Stimulated activated naive CD8-positive, alpha-beta T cell treated with anti-CD3 and anti-CD28 coated beads, Interleukin-15, Interleukin-2, amounts not matched to agents 100 ng/mL and 50 ng/mL, for 24 hours (primary cell): Measurements from ENCODE around the gene TMEM219.

Experiments
- H3K27ac Mint-ChIP-seq: one replicate; pipeline ENCODE4 v1.8.0; 2021; ENCODE audit warnings: mild to moderate bottlenecking, mixed read lengths
- H3K27me3 Mint-ChIP-seq: one replicate; pipeline ENCODE4 v1.8.0; 2021; ENCODE audit warnings: mixed read lengths
- H3K36me3 Mint-ChIP-seq: one replicate; pipeline ENCODE4 v1.8.0; 2021; ENCODE audit warnings: low read depth, mixed read lengths
- H3K4me1 Mint-ChIP-seq: one replicate; pipeline ENCODE4 v1.8.0; 2021; ENCODE audit warnings: low read depth, mixed read lengths
- H3K4me3 Mint-ChIP-seq: one replicate; pipeline ENCODE4 v1.8.0; 2021; ENCODE audit warnings: mild to moderate bottlenecking, mixed read lengths
- H3K9me3 Mint-ChIP-seq: one replicate; pipeline ENCODE4 v1.8.0; 2021; ENCODE audit warnings: mixed read lengths

The TMEM219 gene

DNA sequence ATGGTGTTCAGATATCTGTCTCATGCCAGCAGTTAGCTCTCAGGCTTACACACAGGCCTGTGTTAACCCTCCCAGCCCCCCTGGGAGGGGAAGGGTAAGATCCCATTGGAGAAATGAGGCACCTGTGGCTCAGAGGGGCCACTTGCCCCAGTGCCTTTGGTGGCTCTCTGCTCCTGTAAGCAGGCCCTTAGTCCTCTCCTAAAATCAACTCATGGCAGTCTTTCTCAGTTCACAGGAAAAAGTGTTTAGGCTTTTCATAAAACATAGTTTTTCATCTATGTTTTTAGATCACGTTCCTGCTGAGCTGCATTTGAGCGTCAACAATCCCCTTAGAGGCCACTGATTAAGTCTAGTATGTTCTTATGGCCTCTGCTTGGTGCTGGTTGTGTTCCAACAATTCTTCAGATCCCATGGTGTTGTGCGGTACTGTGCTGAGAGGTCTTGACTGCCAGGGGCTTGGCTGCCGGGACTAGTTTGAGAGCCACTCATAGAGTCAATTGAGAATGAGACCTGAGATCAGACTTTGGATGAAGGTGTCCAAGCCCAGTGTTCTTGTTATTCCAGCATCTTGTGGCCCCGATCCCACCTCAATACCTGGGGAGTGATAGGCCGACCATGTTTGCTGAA is 22.4 kb downstream of the TMEM219 start:
- Mint-ChIP-seq H3K4me1 (no peaks in the 10 kb centered on the region), H3K27ac (no peak overlapping the region), H3K9me3 (no peaks in the 10 kb centered on the region), H3K4me3 (no peak overlapping the region), H3K36me3 (peaks cover 66% of the 10 kb centered on the region), H3K27me3 (no peaks in the 10 kb centered on the region)

DNA sequence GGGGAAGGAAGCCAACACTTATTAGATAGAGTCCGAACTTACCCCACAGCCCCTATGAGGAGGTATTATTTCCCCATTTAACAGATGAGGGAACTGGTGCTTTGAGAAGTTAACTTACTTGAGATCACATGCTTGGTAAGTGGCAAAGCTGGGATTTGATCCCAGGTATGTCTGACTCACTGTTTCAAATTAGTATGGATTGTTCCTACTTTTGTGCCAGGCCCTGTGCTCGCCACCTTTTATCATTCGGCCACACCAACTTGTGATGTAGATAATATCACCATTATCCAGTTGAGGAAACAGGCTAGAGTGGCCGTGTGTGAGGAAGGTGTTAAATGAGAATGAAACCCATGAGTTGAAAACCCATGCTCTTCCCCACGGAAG is 22.9 kb downstream of the TMEM219 start:
- Mint-ChIP-seq H3K4me1 (no peaks in the 10 kb centered on the region), H3K9me3 (no peaks in the 10 kb centered on the region), H3K36me3 (peaks cover 65% of the 10 kb centered on the region), H3K27me3 (no peaks in the 10 kb centered on the region), H3K27ac (no peak overlapping the region), H3K4me3 (no peak overlapping the region)

DNA sequence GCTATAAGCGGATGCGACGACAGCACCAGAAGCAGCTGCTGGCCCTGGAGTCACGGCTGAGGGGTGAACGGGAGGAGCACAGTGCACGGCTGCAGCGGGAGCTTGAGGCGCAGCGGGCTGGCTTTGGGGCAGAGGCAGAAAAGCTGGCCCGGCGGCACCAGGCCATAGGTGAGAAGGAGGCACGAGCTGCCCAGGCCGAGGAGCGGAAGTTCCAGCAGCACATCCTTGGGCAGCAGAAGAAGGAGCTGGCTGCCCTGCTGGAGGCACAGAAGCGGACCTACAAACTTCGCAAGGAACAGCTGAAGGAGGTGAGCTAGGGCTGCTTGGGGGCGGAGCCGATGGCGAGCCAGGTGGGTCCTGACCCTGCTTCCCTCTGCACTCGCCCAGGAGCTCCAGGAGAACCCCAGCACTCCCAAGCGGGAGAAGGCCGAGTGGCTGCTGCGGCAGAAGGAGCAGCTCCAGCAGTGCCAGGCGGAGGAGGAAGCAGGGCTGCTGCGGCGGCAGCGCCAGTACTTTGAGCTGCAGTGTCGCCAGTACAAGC is 23.5 kb downstream of the TMEM219 start:
- no peak overlapping the region for H3K4me3 Mint-ChIP-seq
- H3K27me3 Mint-ChIP-seq: no peaks in the 10 kb centered on the region
- no peak overlapping the region for H3K27ac Mint-ChIP-seq
- H3K36me3 Mint-ChIP-seq: peaks cover 67% of the 10 kb centered on the region
- H3K4me1 Mint-ChIP-seq: no peaks in the 10 kb centered on the region
- H3K9me3 Mint-ChIP-seq: no peaks in the 10 kb centered on the region

GRCh38 chr16:29986231-29986630 is 24.4 kb downstream of the TMEM219 start:
- Mint-ChIP-seq H3K4me3 (no peak overlapping the region), H3K27me3 (no peaks in the 10 kb centered on the region), H3K27ac (no peak overlapping the region), H3K4me1 (no peaks in the 10 kb centered on the region), H3K36me3 (peaks cover 64% of the 10 kb centered on the region), H3K9me3 (no peaks in the 10 kb centered on the region)

- Mint-ChIP-seq H3K27me3 (no peaks in the 10 kb centered on the region), H3K36me3 (peaks cover 61% of the 10 kb centered on the region), H3K4me3 (no peak overlapping the region), H3K4me1 (no peaks in the 10 kb centered on the region), H3K27ac (no peak overlapping the region), H3K9me3 (no peaks in the 10 kb centered on the region)
Measured at GRCh38 chr16:29986931-29987330, 25.1 kb downstream of the TMEM219 start.

GRCh38 chr16:29987371-29988085 is 25.6 kb downstream of the TMEM219 start:
- peaks cover 57% of the 10 kb centered on the region for H3K36me3 Mint-ChIP-seq

DNA sequence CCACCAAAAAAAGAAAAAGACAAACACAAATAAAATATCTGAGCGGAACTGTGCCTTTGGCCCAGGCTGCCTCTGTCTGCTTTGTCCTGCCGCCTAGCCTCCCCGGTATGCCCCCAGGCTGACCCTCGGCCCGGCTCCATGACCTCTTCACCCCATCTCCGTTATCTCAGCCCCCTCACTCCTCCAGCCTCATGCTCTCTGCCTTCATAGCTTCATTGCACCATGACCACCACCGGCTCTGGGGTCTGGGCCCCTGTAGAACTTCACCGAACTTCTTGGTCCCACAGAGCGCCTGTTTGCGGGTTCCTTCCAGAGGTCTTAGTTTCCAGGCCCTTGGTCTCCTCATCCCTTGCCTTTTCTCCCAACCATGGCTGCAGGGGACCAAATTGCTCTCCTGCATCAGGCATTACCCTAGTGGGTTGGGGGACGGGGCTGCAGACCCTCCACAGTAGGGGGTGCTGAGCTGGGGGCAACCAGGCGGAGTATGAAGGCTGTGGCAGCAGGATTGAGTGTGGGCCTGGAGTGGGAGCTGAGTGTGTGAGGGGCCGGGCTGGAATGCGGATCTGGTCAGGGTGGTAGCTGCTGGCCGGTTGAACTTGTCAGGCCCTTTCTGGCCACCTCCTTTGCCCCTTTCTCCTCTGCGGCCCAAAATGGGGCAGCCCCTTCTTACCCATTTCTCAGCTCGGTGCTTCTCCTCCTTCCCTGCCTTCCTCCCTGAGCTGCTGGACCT is 26.6 kb downstream of the TMEM219 start:
- no peaks in the 10 kb centered on the region for H3K9me3 Mint-ChIP-seq
- H3K27ac Mint-ChIP-seq: peak overlapping the region; percentile 23
- no peaks in the 10 kb centered on the region for H3K27me3 Mint-ChIP-seq
- H3K36me3 Mint-ChIP-seq: peaks cover 52% of the 10 kb centered on the region
- H3K4me1 Mint-ChIP-seq: no peaks in the 10 kb centered on the region
- H3K4me3 Mint-ChIP-seq: no peak overlapping the region

More at GRCh38 chr16:29987371-29988085, 25.6 kb downstream of the TMEM219 start:
- Mint-ChIP-seq H3K4me1 (no peaks in the 10 kb centered on the region), H3K27me3 (no peaks in the 10 kb centered on the region), H3K4me3 (no peak overlapping the region), H3K9me3 (no peaks in the 10 kb centered on the region), H3K27ac (no peak overlapping the region)

GRCh38 chr16:29989111-29989858 is 27.4 kb downstream of the TMEM219 start:
- Mint-ChIP-seq H3K9me3 (no peaks in the 10 kb centered on the region), H3K27me3 (no peaks in the 10 kb centered on the region), H3K4me3 (no peak overlapping the region), H3K27ac (peak overlapping the region; percentile 23), H3K4me1 (peaks cover 6% of the 10 kb centered on the region), H3K36me3 (peaks cover 50% of the 10 kb centered on the region)

DNA sequence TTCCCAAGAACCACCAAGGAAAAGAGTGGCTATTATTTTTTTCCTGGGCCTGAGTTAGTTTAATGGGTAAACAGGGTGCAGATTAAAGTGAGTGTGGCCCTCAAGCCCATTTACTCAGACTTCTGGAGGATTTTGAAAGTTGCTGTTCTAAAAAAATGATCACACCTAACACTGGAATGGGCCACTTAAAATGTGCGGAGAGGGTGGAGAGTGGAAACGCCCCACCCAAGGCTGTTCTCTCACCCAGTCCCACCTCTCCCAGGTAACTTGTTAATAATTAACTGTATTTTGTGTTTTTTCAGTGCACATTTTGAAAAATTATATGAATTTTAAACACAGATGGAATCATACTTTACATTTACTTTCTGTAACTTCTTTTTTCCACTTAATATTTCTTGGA is 28.2 kb downstream of the TMEM219 start:
- no peak overlapping the region for H3K4me3 Mint-ChIP-seq
- H3K9me3 Mint-ChIP-seq: no peaks in the 10 kb centered on the region
- peaks cover 43% of the 10 kb centered on the region for H3K36me3 Mint-ChIP-seq
- no peaks in the 10 kb centered on the region for H3K27me3 Mint-ChIP-seq
- H3K4me1 Mint-ChIP-seq: peaks cover 13% of the 10 kb centered on the region
- H3K27ac Mint-ChIP-seq: no peak overlapping the region

DNA sequence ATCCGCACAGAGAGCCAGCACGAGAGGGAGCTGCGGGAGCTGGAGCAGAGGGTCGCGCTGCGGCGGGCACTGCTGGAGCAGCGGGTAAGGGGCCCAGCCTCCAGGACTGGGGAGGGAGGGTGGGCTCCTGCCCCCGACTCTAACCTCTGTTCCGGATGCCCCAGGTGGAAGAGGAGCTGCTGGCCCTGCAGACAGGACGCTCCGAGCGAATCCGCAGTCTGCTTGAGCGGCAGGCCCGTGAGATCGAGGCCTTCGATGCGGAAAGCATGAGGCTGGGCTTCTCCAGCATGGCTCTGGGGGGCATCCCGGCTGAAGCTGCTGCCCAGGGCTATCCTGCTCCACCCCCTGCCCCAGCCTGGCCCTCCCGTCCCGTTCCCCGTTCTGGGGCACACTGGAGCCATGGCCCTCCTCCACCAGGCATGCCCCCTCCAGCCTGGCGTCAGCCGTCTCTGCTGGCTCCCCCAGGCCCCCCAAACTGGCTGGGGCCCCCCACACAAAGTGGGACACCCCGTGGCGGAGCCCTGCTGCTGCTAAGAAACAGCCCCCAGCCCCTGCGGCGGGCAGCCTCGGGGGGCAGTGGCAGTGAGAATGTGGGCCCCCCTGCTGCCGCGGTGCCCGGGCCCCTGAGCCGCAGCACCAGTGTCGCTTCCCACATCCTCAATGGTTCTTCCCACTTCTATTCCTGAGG is 29.1 kb downstream of the TMEM219 start:
- Mint-ChIP-seq H3K4me3 (no peak overlapping the region), H3K9me3 (no peaks in the 10 kb centered on the region), H3K27me3 (no peaks in the 10 kb centered on the region), H3K36me3 (peaks cover 38% of the 10 kb centered on the region), H3K27ac (no peak overlapping the region), H3K4me1 (peaks cover 19% of the 10 kb centered on the region)

DNA sequence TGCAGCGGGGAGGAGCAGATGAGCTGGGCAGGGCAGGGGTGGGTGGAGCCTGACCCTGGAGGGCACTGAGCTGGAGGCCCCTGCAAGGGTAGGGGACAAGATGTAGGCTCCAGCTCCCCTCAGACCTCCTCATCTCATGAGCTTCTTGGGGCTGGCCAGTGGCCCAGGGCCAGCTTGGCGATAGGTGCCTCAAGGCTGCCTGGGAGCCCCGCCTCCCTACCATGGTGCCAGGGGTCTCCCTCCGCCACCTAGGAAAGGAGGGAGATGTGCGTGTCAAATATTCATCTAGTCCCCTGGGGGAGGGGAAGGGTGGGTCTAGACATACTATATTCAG is 29.7 kb downstream of the TMEM219 start:
- no peak overlapping the region for H3K27ac Mint-ChIP-seq
- peaks cover 19% of the 10 kb centered on the region for H3K4me1 Mint-ChIP-seq
- H3K9me3 Mint-ChIP-seq: no peaks in the 10 kb centered on the region
- H3K4me3 Mint-ChIP-seq: no peak overlapping the region
- H3K36me3 Mint-ChIP-seq: peaks cover 37% of the 10 kb centered on the region
- no peaks in the 10 kb centered on the region for H3K27me3 Mint-ChIP-seq

DNA sequence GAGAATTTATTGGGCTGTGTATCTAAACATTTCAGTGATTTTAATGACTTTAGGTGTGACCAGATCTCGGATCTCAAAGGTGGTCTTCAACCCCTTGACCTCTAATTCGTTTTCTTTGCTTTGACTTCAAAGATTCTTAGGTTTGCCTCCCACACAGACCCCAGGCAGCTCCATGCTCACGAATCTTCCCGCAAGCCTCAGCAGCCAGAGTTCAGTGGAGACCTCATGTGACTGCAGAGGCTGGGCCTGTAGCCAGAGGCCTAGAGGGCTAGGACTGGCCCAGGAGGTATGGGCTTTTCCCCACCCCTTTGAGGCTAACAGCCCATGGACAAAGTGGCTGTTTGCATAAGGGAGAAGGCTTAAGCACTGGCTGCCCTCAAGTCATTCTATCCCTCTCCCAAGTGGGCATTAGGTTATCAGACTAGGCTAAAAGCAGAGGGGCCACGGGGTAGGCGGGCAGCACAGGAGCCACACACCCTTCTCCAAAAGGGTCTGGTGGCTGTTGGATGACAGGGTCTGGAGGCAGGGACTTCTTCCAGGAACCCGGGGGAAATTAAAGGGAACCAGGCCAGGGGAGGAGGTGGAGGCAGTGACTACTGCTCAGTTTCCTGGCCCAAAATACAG is 30.6 kb downstream of the TMEM219 start:
- H3K9me3 Mint-ChIP-seq: no peaks in the 10 kb centered on the region
- peaks cover 41% of the 10 kb centered on the region for H3K36me3 Mint-ChIP-seq
- H3K27me3 Mint-ChIP-seq: no peaks in the 10 kb centered on the region
- H3K4me3 Mint-ChIP-seq: no peak overlapping the region
- peaks cover 24% of the 10 kb centered on the region for H3K4me1 Mint-ChIP-seq
- no peak overlapping the region for H3K27ac Mint-ChIP-seq

DNA sequence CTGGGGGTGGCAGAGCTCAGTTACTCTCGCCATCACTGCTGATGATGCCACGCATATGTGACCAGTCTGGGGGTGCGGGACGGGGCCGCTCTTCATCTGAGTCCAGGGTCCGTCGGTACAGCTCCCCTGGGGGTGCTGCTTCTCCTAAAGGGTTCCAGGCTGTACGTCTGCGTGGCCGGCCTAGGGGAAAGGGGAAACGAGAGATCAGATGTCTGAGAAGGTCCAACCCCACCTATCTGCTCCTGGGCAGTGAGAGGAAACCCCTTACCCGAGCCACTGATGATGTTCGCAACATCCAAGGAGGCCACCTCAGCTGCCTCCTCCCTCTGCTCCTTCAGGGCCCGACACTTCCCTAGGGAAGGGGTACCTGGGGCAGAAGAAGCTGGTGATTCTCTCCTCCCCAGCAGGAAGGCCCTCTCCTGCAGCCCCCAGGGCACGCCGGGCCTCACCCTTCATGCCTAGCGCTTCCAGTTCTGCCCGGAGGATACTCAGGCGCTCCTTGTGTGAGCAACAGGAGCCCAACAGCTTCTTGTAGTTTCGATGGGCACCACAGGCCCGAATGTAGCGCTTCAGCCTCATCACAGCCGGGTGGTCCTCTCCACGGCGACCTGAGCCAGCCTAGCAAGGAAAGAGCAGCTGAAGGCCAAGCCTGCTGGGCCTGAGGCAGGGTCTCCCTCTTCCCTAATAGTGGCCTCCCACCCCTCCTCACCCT is 31.5 kb downstream of the TMEM219 start:
- Mint-ChIP-seq H3K36me3 (peaks cover 42% of the 10 kb centered on the region), H3K27me3 (no peaks in the 10 kb centered on the region), H3K27ac (no peak overlapping the region), H3K4me3 (no peak overlapping the region), H3K9me3 (no peaks in the 10 kb centered on the region), H3K4me1 (peaks cover 31% of the 10 kb centered on the region)
